Activated CD8-positive, alpha-beta T cell treated with anti-CD3 and anti-CD28 coated beads for 36 hours (primary cell): ENCODE results near the gene TOR4A. TPM values are rescaled to one million over a fixed set of nuclear protein-coding genes. Genes with fewer than 3 reads are reported as not detected.
"Not testable (repeated sequence)": the region's sequence is repeated elsewhere in the genome, so short reads cannot be mapped to it uniquely, and the experiment has no call there.

Experiments
- ATAC-seq: fragments of 200-7000 bp; cut with Tn5 transposase; one replicate; pipeline ENCODE4 v1.10.0; 2021; ENCODE audit warnings: mild to moderate bottlenecking, moderate library complexity
- CTCF ChIA-PET: fragments of 350-600 bp; sonication (Branson Sonifier 250); formaldehyde crosslinking; loops from one replicate; lab custom pipeline; 2021; ENCODE audit warnings: antibody characterized with exemption; lab: Charles Lee
- POLR2A ChIA-PET: fragments of 350-600 bp; sonication (Branson Sonifier 250); formaldehyde crosslinking; loops from one replicate; lab custom pipeline; 2021; ENCODE audit warnings: antibody characterized with exemption; lab: Charles Lee
- DNase-seq: peaks from one replicate; pipeline ENCODE4 v3.0.0-alpha.2; 2020
- H3K27ac Mint-ChIP-seq: one replicate; pipeline ENCODE4 v1.8.0; 2021; ENCODE audit warnings: mild to moderate bottlenecking, mixed read lengths
- H3K27me3 Mint-ChIP-seq: one replicate; pipeline ENCODE4 v1.8.0; 2021; ENCODE audit warnings: mixed read lengths
- H3K36me3 Mint-ChIP-seq: one replicate; pipeline ENCODE4 v1.8.0; 2021; ENCODE audit warnings: low read depth, mixed read lengths
- H3K4me1 Mint-ChIP-seq: one replicate; pipeline ENCODE4 v1.8.0; 2021; ENCODE audit warnings: low read depth, mixed read lengths
- H3K4me3 Mint-ChIP-seq: one replicate; pipeline ENCODE4 v1.8.0; 2021; ENCODE audit warnings: mild to moderate bottlenecking, moderate library complexity, mixed read lengths
- H3K9me3 Mint-ChIP-seq: one replicate; pipeline ENCODE4 v1.8.0; 2021; ENCODE audit warnings: mixed read lengths
- intact Hi-C: fragments of 100-400 bp; cut with micrococcal nuclease; formaldehyde crosslinking; loops from one replicate; pipeline ENCODE4 v1.10.0; 2022
- total RNA-seq, 2 experiments: library from RNA; stranded (reverse); gene quantifications; one replicate each; pipeline ENCODE4 v1.2.3, GENCODE V29; 2021
- TF ChIP-seq, protein P1 (sequence below): fragments of 200-600 bp; IDR thresholded peaks from one replicate; pipeline ENCODE4 v1.8.0; 2022; ENCODE audit warnings: antibody characterized with exemption, mild to moderate bottlenecking

Gene TOR4A
- total RNA-seq, 2 experiments from 2014 or later, result 2.9 to 3.0 TPM

DNA sequence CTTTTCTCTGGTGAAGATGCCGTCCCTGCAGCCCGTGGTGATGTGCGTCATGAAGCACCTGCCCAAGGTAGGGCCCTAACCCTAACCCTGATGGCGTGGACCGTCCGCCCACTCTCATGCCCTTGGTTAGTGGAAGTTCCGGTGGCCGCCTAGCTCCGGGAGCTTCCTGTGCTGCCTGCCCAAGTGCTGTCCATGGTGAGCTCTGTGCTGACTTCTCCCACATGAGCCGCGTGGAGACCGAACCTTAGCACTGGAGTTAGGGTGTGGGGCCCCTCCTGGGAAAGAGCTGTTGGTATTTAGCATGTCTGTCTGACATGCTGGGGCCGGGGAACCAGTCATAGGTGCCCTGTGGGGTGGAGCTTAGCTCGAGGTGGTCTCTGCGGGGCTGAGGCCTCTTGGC is 21.2 kb upstream of the TOR4A start:
- intact Hi-C loops, result no loop called here
- TF ChIP-seq, protein P1, sequence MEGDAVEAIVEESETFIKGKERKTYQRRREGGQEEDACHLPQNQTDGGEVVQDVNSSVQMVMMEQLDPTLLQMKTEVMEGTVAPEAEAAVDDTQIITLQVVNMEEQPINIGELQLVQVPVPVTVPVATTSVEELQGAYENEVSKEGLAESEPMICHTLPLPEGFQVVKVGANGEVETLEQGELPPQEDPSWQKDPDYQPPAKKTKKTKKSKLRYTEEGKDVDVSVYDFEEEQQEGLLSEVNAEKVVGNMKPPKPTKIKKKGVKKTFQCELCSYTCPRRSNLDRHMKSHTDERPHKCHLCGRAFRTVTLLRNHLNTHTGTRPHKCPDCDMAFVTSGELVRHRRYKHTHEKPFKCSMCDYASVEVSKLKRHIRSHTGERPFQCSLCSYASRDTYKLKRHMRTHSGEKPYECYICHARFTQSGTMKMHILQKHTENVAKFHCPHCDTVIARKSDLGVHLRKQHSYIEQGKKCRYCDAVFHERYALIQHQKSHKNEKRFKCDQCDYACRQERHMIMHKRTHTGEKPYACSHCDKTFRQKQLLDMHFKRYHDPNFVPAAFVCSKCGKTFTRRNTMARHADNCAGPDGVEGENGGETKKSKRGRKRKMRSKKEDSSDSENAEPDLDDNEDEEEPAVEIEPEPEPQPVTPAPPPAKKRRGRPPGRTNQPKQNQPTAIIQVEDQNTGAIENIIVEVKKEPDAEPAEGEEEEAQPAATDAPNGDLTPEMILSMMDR, result no peak
- no peak for DNase-seq
- ChIA-PET POLR2A (interaction anchor here (0.8 to 7.2 kb wide), 6 partner anchors 11 to 141 kb away, joined by 3 to 113 read pairs (median 4); partner anchors contain the start of gene TUBB4B), CTCF (interaction anchor here (1.0 to 1.5 kb wide), 5 partner anchors 16 to 160 kb away, joined by 3 to 13 read pairs (median 3); no protein-coding TSS in a partner anchor)
- Mint-ChIP-seq H3K4me3 (peak overlapping the region; percentile 83), H3K36me3 (peaks cover 10% of the 10 kb centered on the region), H3K27ac (no peak overlapping the region), H3K27me3 (no peaks in the 10 kb centered on the region), H3K9me3 (no peaks in the 10 kb centered on the region), H3K4me1 (peaks cover 14% of the 10 kb centered on the region)
- ATAC-seq, result no peak

GRCh38 chr9:137256856-137257255 is 20.7 kb upstream of the TOR4A start:
- peaks cover 15% of the 10 kb centered on the region for H3K36me3 Mint-ChIP-seq
- H3K27me3 Mint-ChIP-seq, result no peaks in the 10 kb centered on the region
- TF ChIP-seq, protein P1, result no peak
- peaks cover 14% of the 10 kb centered on the region for H3K4me1 Mint-ChIP-seq
- H3K27ac Mint-ChIP-seq, result no peak overlapping the region
- intact Hi-C loops, result no loop called here
- ATAC-seq (no peak), DNase-seq (no peak)
- POLR2A ChIA-PET, result interaction anchor here (7.2 kb wide), 1 partner anchor 16 kb away, joined by 113 read pairs; the partner anchor contains the start of gene TUBB4B
- peak overlapping the region; percentile 83 for H3K4me3 Mint-ChIP-seq
- CTCF ChIA-PET, result interaction anchor here (1.0 to 1.5 kb wide), 6 partner anchors 16 to 210 kb away, joined by 3 to 13 read pairs (median 3); no protein-coding TSS in a partner anchor
- H3K9me3 Mint-ChIP-seq, result no peaks in the 10 kb centered on the region

DNA sequence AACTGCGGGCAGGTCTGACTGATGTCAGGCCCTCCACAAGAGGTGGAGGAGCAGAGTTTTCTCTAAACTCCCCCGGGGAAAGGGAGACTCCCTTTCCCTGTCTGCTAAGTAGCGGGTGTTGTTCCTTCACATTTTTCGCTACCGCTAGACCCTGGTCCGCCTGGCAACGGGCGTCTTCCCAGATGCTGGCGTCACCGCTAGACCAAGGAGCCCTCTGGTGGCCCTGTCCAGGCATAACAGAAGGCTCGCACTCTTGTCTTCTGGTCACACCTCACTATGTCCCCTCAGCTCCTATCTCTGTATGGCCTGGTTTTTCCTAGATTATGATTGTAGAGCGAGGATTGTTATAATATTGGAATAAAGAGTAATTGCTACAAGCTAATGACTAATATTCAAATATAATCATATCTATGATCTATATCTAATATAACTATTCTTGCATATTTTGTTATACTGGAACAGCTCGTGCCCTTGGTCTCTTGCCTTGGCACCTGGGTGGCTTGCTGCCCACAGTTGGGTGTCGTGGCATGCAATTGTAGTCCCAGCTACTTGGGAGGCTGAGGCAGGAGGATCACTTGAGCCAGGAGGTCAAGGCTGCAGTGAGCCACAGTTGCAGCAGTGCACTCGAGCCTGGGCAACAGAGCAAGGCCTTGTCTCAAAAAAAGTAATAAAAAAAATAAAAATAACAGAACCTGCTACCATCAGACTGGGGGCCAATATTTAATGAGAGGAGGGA is 15.2 kb upstream of the TOR4A start:
- H3K27ac Mint-ChIP-seq, DNase-seq, H3K27me3 Mint-ChIP-seq, H3K9me3 Mint-ChIP-seq, POLR2A ChIA-PET, H3K4me1 Mint-ChIP-seq, intact Hi-C loops, ATAC-seq, H3K4me3 Mint-ChIP-seq: not testable (repeated sequence)
- TF ChIP-seq, protein P1, result peak; percentile 45
- H3K36me3 Mint-ChIP-seq, result peaks cover 16% of the 10 kb centered on the region
- CTCF ChIA-PET, result interaction anchor here (1.4 to 1.6 kb wide), 2 partner anchors 12 to 39 kb away, joined by 3 to 4 read pairs; no protein-coding TSS in a partner anchor

GRCh38 chr9:137262909-137263285 is 14.6 kb upstream of the TOR4A start:
- H3K4me3 Mint-ChIP-seq, result no peak overlapping the region

More at GRCh38 chr9:137262909-137263285, 14.6 kb upstream of the TOR4A start:
- TF ChIP-seq, protein P1, result no peak
- POLR2A ChIA-PET, result no interaction called here
- Mint-ChIP-seq H3K36me3 (peaks cover 19% of the 10 kb centered on the region), H3K27me3 (no peaks in the 10 kb centered on the region), H3K27ac (no peak overlapping the region), H3K9me3 (no peaks in the 10 kb centered on the region), H3K4me1 (no peaks in the 10 kb centered on the region)
- intact Hi-C loops, result no loop called here
- ATAC-seq (no peak), DNase-seq (no peak)
- CTCF ChIA-PET, result no interaction called here
